GM18951 (cell line): ENCODE results near the gene PIK3CB.

Source experiments
- POLR2A ChIP-seq: IDR thresholded peaks from 4 replicates; pipeline ENCODE4 v1.6.1; 2011; ENCODE audit warnings: mild to moderate bottlenecking; ENCODE audit not compliant: insufficient read length, insufficient read depth; ENCODE audit errors: extremely low read depth
- in situ Hi-C: fragments of 300-500 bp; cut with MboI; formaldehyde crosslinking; loops from one replicate; pipeline ENCODE4 v1.12.0; 2022; ENCODE audit warnings: low sequenced_read_pairs, mixed read lengths, inconsistent platforms; ENCODE audit not compliant: unreplicated experiment

Gene PIK3CB

DNA sequence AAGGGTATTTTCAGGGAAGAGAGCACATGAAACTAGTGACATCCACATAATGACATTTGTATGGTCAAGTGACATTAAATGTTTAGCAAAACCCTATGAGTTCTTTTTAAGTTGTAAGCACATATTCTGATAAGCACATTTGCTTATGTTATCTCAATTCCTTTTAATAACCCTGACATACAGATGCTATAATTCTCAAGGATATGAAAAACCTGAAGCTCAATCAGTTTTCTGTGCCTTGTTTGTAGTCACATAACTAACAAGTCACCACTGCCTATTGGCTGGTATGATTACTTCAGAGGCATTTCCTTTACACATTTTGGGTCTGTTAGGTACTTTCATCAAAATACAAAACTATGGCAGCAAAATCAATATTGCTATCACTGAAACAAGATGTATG, 152.1 kb downstream of the PIK3CB start:
- in situ Hi-C loops: loop anchor here (25.0 kb wide), 1 partner anchor 195 kb away; no protein-coding TSS in a partner anchor
- TF ChIP-seq POLR2A: no peak

DNA sequence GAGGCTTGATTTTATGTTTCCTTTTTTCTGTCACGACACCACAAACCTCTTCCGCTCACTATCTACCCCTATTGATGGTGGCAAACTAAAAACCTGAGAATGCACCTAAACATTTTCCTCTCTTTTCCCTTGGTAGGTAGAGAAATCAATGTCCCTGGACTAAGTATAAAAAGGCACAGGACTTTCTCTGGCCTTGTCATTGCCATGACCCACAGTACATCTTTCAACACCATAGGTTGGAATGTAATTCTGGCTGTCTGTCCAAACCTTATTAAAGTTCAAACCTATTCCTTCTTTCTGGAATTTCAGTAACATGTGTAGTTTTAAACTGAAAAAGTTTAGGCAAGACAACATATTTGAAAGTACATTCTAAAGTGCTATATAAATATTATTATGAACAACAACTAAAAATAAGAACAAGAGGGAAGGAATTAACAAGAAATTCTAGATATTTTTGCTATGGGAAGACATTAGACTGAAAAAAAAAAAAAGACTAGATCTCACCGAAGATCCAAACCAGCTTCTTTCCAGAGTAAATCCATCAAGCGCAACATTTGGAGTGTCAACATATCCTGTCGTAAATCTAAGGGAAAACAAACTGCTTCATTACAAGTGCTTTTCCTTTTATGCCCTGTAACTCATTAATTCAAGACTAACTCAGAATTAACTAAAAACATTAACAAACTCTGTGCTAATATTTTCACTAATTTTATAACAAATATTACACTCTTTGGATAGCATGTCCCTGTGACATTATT, 153.1 kb downstream of the PIK3CB start:
- no peak for TF ChIP-seq POLR2A
- in situ Hi-C loops: loop anchor here (25.0 kb wide), 1 partner anchor 194 kb away; no protein-coding TSS in a partner anchor

DNA sequence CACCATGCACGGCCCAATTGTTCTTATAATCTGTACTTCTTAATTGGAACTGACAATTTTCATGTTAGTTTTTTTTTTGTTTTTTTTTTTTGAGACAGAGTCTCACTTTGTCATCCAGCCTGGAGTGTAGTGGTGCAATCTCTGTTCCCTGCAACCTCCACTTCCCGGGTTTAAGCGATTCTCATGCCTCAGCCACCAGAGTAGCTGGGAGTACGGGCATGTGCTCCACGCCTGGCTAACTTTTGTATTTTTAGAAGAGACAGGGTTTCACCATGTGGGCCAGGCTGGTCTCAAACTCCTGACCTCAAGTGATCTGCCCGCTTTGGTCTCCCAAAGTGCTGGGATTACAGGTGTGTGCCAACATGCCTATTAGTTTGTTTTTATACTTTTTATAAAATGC, 153.8 kb downstream of the PIK3CB start:
- in situ Hi-C loops: loop anchor here (25.0 kb wide), 1 partner anchor 194 kb away; no protein-coding TSS in a partner anchor

DNA sequence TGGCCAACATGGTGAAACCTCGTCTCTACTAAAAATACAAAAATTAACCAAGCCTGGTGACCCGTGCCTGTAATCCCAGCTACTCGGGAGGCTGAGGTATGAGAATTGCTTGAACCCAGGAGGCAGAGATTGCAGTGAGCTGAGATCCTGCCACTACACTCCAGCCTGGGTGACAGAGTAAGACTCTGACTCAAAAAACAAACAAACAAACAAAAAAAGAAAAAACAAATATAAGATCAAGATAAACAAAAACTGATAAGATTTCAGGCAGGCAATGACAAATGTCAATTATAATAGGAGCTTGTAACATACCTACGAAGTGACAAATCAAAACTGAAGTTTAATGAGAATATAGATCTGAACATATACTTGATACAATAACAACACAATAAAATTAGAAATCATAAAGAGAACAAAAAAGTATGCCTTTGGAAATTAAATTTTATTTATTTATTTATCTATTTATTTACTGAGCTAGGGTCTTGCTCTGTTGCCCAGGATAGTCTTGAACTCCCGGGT, 155.8 kb downstream of the PIK3CB start:
- TF ChIP-seq POLR2A: no peak
- in situ Hi-C loops: loop anchor here (25.0 kb wide), 1 partner anchor 192 kb away; no protein-coding TSS in a partner anchor

- in situ Hi-C loops: loop anchor here (25.0 kb wide), 1 partner anchor 191 kb away; no protein-coding TSS in a partner anchor
- no peak for TF ChIP-seq POLR2A
Measured at GRCh38 chr3:138678086-138678485, 156.6 kb downstream of the PIK3CB start.

- in situ Hi-C loops: loop anchor here (25.0 kb wide), 1 partner anchor 188 kb away; no protein-coding TSS in a partner anchor
- TF ChIP-seq POLR2A: no peak
Measured at GRCh38 chr3:138675393-138675792, 159.3 kb downstream of the PIK3CB start.

GRCh38 chr3:138673641-138674530, 160.8 kb downstream of the PIK3CB start:
- no peak for TF ChIP-seq POLR2A
- in situ Hi-C loops: no loop called here

DNA sequence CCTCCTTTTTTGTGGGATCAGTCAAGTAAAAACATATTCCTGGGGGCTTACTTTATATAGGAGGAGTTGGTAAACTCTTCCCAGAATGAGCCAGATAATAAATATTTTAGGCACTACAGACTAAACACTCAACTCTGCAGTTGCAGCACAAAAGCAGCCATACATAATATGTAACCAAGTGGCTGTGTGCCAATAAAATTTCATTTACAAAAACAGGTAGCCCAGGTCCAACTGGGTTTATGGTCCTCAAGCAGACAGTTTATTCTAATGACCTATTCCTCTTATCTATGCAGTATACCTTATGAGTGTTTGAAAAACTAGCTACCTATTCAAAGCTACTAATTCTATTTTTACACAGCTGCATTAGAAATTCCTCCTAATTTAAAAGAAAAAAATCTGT, 164.3 kb downstream of the PIK3CB start:
- TF ChIP-seq POLR2A: no peak
- in situ Hi-C loops: no loop called here

DNA sequence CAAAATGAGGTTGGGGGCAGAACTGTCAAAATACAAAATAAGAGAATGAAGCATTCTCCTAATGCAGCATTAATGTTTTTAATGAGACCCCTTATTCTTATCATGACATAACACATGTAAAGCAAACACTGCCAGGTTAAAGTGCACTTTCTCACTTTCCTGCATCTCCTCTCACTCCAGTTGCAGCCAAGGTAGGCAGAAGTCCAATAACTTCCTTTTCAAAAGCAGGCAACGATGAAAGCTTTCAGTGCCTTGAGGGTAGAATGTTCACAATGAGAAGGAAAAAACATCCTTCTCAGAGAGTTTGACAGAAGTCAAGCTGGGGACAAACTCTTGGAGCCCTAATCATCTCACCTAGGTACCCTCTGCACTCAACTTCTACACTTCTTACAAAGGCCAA, 166.6 kb downstream of the PIK3CB start:
- TF ChIP-seq POLR2A: no peak
- in situ Hi-C loops: no loop called here

GRCh38 chr3:138657508-138657907, 177.2 kb downstream of the PIK3CB start:
- in situ Hi-C loops: no loop called here
- TF ChIP-seq POLR2A: no peak

- in situ Hi-C loops: no loop called here
- no peak for TF ChIP-seq POLR2A
Measured at GRCh38 chr3:138653567-138653966, 181.2 kb downstream of the PIK3CB start.

DNA sequence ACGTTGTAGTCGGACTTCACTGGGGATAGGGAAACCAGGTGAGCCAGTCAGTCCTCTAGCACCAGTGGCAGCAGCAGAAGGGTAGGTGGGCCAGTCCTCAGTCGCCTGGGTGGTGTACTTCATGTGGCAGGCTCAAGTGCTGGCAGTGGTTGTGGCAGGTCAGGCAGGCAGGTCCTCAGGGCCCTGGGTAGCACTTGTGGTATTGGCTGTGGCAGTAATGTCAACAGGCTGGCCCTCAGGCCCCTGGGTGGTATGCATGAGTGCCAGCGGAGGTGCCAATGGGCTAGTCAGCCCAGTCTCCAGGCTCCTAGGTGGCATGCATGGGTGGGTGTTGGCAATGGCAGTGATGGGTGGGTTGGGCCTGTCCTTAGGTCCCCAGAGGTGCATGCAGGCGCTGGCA, 185.6 kb downstream of the PIK3CB start:
- in situ Hi-C loops: no loop called here
- TF ChIP-seq POLR2A: no peak

- in situ Hi-C loops: no loop called here
- no peak for TF ChIP-seq POLR2A
Measured at GRCh38 chr3:138646513-138646912, 188.2 kb downstream of the PIK3CB start.
